T47D (cell line): ENCODE results near the gene KLHL10.

Experiments used
- DNase-seq, 2 experiments: peaks; one replicate each; pipeline versions ENCODE4 v3.0.0 to v3.0.0-alpha.2; 2011 to 2012; ENCODE audit warnings: low read depth in 1 of 2, low spot score in 1 of 2
- JUND ChIP-seq: IDR thresholded peaks from 2 replicates; pipeline ENCODE4 v1.6.1; 2012; ENCODE audit warnings: low read depth
- in situ Hi-C: cut with HindIII; loops from 2 replicates; pipeline ENCODE4 v1.10.0; 2016; ENCODE audit warnings: low sequenced_read_pairs, low pct_unique_long_range_greater_than_20kb

Gene KLHL10

DNA sequence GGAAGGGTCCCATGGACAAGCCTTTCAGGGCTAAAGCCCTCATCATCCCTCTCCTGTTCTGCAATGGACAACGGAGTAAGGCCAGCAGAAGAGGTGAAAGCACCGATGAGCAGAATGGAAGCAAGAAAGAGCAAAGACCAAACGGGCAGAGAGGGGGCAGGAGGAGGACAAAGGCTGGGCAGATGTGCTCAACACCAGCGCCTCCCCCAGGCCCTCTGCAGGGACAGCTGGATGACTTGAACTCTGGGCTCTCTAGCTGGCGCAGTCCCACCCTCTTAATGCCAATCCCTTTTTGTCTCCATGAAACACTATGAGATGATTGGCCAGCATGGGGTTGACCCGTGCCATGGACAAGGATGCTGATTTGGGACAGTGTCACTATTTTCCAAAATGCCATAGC, 59.1 kb downstream of the KLHL10 start:
- in situ Hi-C loops: no loop called here
- DNase-seq: no peak
- no peak for TF ChIP-seq JUND
